Hepatocyte (in vitro differentiated cells): ENCODE results near the gene TAF11L13. TPM values are rescaled to one million over a fixed set of nuclear protein-coding genes. Genes with fewer than 3 reads are reported as not detected.
"Not testable (repeated sequence)": the region's sequence is repeated elsewhere in the genome, so short reads cannot be mapped to it uniquely, and the experiment has no call there.

Experiments
- DNase-seq: peaks from one replicate; pipeline ENCODE4 v3.0.0-alpha.2; 2016; ENCODE audit warnings: low spot score
- H2AFZ ChIP-seq: fragments of 200-600 bp; sonication (generic); 2 replicates; pipeline ENCODE4 v1.6.0; 2016; ENCODE audit warnings: antibody characterized with exemption, mild to moderate bottlenecking
- H3K27ac ChIP-seq: fragments of 200-600 bp; sonication (generic); 2 replicates; pipeline ENCODE4 v1.5.1; 2016; ENCODE audit warnings: mild to moderate bottlenecking
- H3K27me3 ChIP-seq: fragments of 200-600 bp; sonication (generic); 2 replicates; pipeline ENCODE4 v1.6.1; 2016
- H3K36me3 ChIP-seq: fragments of 200-600 bp; sonication (generic); replicated peaks from 2 replicates; pipeline ENCODE4 v1.5.1; 2016; ENCODE audit warnings: low read depth; ENCODE audit not compliant: insufficient read depth
- H3K4me1 ChIP-seq: fragments of 200-600 bp; sonication (generic); 2 replicates; pipeline ENCODE4 v1.5.1; 2016; ENCODE audit warnings: mild to moderate bottlenecking, moderate library complexity; ENCODE audit not compliant: insufficient read depth
- H3K4me2 ChIP-seq: fragments of 200-600 bp; sonication (generic); 2 replicates; pipeline ENCODE4 v1.6.0; 2016
- H3K4me3 ChIP-seq: fragments of 200-600 bp; sonication (generic); 2 replicates; pipeline ENCODE4 v1.5.1; 2016; ENCODE audit warnings: mild to moderate bottlenecking
- H3K79me2 ChIP-seq: fragments of 200-600 bp; sonication (generic); 2 replicates; pipeline ENCODE4 v1.6.0; 2017; ENCODE audit warnings: mild to moderate bottlenecking
- H3K9me2 ChIP-seq: fragments of 200-600 bp; sonication (generic); replicated peaks from 2 replicates; pipeline ENCODE4 v1.6.0; 2017; ENCODE audit warnings: mild to moderate bottlenecking; ENCODE audit not compliant: insufficient read depth
- H3K9me3 ChIP-seq: fragments of 200-600 bp; sonication (generic); 2 replicates; pipeline ENCODE4 v1.5.1; 2016; ENCODE audit warnings: low read depth, mild to moderate bottlenecking
- H4K20me1 ChIP-seq: fragments of 200-600 bp; sonication (generic); 2 replicates; pipeline ENCODE4 v1.6.0; 2016; ENCODE audit warnings: mild to moderate bottlenecking; ENCODE audit not compliant: insufficient read depth, poor library complexity, severe bottlenecking
- CTCF ChIP-seq: fragments of 200-600 bp; sonication (generic); IDR thresholded peaks from 2 replicates; pipeline ENCODE4 v1.5.1; 2016; ENCODE audit warnings: antibody characterized with exemption, mild to moderate bottlenecking; ENCODE audit not compliant: poor library complexity
- EZH2 ChIP-seq: fragments of 200-600 bp; sonication (generic); IDR thresholded peaks from 2 replicates; pipeline ENCODE4 v1.6.1; 2016; ENCODE audit warnings: antibody characterized with exemption, mild to moderate bottlenecking, borderline replicate concordance
- EZH2phosphoT487 ChIP-seq: fragments of 200-600 bp; sonication (generic); IDR thresholded peaks from one replicate; pipeline ENCODE4 v1.6.1; 2018; ENCODE audit warnings: antibody characterized with exemption, mild to moderate bottlenecking, low read depth, moderate library complexity; ENCODE audit not compliant: unreplicated experiment, severe bottlenecking
- WGBS: methylation state at CpG from one replicate; pipeline ENCODE4 v1.1.6; 2016; ENCODE audit warnings: low lambda C conversion rate; ENCODE audit errors: missing lambda C conversion rate; 5-methylcytosine and 5-hydroxymethylcytosine counted together
- polyA plus RNA-seq: library from polyadenylated mRNA; unstranded; fragments of >200 nt; fragmentation: Nextera tagmentation; extraction: Ambion mirVana; gene quantifications from 2 replicates; pipeline ENCODE4 v1.2.1, GENCODE V29; 2016
- total RNA-seq: library from RNA; depleted of rRNA; stranded (reverse); fragments of >200 nt; gene quantifications from 2 replicates; pipeline ENCODE4 v1.2.3, GENCODE V29; 2014

Gene TAF11L13
- total and polyA plus RNA-seq, 2 experiments from 2014 or later = not detected

DNA sequence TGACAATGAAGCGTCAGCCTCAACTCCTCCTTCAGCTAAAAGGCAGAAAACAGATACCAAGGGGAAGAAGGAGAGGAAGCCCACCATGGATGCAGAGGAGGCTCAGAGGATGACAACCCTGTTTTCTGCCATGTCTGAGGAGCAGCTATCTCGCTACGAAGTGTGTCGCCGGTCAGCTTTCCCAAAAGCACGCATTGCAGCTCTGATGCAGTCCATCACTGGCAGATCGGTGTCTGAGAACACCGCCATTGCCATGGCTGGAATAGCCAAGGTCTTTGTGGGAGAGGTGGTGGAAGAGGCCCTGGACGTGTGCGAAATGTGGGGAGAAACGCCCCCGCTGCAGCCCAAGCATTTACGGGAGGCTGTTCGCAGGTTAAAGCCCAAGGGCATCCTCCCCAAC is 26.9 kb upstream of the TAF11L13 start:
- no peak for DNase-seq

DNA sequence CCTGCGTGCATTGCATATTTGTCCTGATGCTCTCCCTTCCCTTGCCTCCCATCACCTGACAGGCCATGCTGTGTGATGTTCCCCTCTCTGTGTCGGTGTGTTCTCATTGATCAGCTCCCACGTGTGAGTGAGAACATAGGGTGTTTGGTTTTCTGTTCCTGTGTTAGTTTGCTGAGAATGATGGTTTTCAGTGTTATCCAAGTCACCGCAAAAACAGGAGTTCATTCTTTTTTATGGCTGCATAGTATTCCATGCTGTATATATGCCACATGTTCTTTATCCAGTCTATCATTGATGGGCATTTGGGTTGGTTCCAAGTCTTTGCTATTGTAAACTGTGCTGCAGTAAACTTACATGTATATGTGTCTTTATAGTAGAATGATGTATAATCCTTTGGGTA is 24.4 kb upstream of the TAF11L13 start:
- H2AFZ ChIP-seq, H3K9me3 ChIP-seq, DNase-seq, H3K4me3 ChIP-seq, H3K4me1 ChIP-seq, H3K9me2 ChIP-seq, H3K36me3 ChIP-seq, H4K20me1 ChIP-seq, H3K27me3 ChIP-seq, H3K27ac ChIP-seq, H3K4me2 ChIP-seq, H3K79me2 ChIP-seq: not testable (repeated sequence)
- WGBS = 80% methylated on average over 4 of the region's 4 CpGs

More for the DNA sequence above, 26.9 kb upstream of the TAF11L13 start:
- Histone ChIP-seq H2AFZ (no peak overlapping the region), H3K27me3 (no peaks in the 10 kb centered on the region), H3K27ac (no peak overlapping the region), H3K4me1 (no peaks in the 10 kb centered on the region), H3K4me3 (no peak overlapping the region), H3K9me3 (no peaks in the 10 kb centered on the region), H3K36me3 (no peaks in the 10 kb centered on the region), H3K4me2 (no peak overlapping the region), H4K20me1 (no peaks in the 10 kb centered on the region), H3K79me2 (no peaks in the 10 kb centered on the region), H3K9me2 (no peaks in the 10 kb centered on the region)
- WGBS = 95% methylated on average over 14 of the region's 14 CpGs
- no peak for TF ChIP-seq EZH2
- TF ChIP-seq EZH2phosphoT487 = no peak
- no peak for TF ChIP-seq CTCF

DNA sequence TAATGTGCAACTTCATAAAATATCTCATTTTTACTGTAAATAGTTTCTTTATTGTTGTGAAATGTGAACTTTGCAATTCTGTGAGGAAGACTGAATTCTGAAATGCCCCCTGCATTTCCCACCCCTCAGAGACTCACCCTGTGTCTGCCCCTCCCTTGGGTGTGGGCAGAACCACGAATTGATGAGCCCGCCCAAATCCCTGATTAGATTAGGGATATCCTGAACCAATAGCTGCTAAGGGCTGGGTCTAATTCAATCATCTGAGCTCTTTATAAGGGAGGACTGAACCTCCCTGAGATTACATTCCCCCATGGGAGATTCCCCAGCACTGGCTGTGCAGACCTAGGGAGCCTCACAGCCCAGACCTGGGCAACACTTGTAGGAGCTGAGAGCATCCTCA is 21.8 kb upstream of the TAF11L13 start, which contains the start of gene TAF11L12:
Gene TAF11L12, plus strand, starts transcription at position 301 of the 400 bp plus-strand sequence.
- H2AFZ ChIP-seq, H3K4me2 ChIP-seq, H3K27ac ChIP-seq, H3K4me1 ChIP-seq, H3K9me3 ChIP-seq, H3K79me2 ChIP-seq, H4K20me1 ChIP-seq, H3K4me3 ChIP-seq, H3K9me2 ChIP-seq, DNase-seq, H3K36me3 ChIP-seq, H3K27me3 ChIP-seq: not testable (repeated sequence)
- WGBS = 79% methylated on average over 2 of the region's 2 CpGs

DNA sequence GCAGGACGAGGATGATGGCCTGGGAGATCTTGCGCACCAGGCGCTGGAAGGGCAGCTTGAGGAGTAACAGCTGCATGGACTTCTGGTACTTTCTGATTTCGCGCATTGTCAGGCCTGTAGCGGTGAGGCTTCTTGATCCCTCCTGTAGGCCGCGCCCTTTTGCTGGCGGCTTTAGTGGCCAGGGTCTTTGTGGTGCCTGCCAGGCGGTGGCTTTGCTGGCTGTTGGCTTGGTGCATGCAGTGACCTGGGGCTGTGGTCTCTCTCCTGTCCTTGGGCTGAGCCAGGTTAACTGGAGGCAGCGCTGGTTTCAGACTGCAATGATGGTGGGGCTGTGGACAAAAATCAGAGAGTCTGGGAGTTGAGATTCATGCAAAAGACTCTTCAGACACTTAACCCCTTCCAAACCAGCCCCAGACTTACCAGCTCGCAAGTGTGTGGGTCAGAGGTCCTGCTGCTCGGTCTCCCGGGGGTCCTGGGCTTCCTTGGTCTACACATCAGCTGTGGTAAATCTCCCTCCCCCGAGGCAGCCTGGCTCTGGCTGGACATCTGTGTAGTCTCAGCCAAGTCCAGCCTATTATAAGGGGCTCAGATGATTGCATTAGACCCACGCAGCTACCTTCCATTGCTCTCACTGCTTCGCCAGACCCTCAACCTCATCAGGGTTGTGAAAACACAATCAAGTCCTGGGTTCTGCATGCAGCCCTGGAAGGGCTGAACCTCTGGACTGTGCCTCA is 16.8 kb upstream of the TAF11L13 start:
- Histone ChIP-seq H3K9me3 (no peaks in the 10 kb centered on the region), H2AFZ (no peak overlapping the region), H3K9me2 (no peaks in the 10 kb centered on the region), H3K27ac (no peak overlapping the region), H3K4me2 (no peak overlapping the region), H3K4me3 (no peak overlapping the region), H3K36me3 (no peaks in the 10 kb centered on the region), H3K79me2 (no peaks in the 10 kb centered on the region), H3K4me1 (no peaks in the 10 kb centered on the region), H4K20me1 (no peaks in the 10 kb centered on the region), H3K27me3 (no peaks in the 10 kb centered on the region)
- whole genome bisulfite sequencing = 93% methylated on average over 17 of the region's 17 CpGs
- TF ChIP-seq CTCF = no peak
- TF ChIP-seq EZH2 = no peak
- no peak for TF ChIP-seq EZH2phosphoT487
- no peak for DNase-seq
